Gastroesophageal sphincter (tissue), 3 donors: Measurements from ENCODE around the gene NUBPL.

Experiments used
- POLR2A ChIP-seq, 2 donors: fragments of 450-650 bp; IDR thresholded peaks; one replicate each; pipeline ENCODE4 v1.6.1; 2017; ENCODE audit warnings: antibody characterized with exemption in 2 of 2, mild to moderate bottlenecking in 2 of 2, moderate library complexity in 1 of 2
- TF ChIP-seq, protein P1 (sequence below), 4 experiments: fragments of 200-600 bp in 2 of 4; fragments of 450-650 bp in 2 of 4; sonication (generic) in 1 of 4; IDR thresholded peaks; one replicate each; pipeline ENCODE4 v1.5.1; 2017 to 2019; ENCODE audit warnings: antibody characterized with exemption in 4 of 4, mild to moderate bottlenecking in 2 of 4, moderate library complexity in 2 of 4

DNA sequence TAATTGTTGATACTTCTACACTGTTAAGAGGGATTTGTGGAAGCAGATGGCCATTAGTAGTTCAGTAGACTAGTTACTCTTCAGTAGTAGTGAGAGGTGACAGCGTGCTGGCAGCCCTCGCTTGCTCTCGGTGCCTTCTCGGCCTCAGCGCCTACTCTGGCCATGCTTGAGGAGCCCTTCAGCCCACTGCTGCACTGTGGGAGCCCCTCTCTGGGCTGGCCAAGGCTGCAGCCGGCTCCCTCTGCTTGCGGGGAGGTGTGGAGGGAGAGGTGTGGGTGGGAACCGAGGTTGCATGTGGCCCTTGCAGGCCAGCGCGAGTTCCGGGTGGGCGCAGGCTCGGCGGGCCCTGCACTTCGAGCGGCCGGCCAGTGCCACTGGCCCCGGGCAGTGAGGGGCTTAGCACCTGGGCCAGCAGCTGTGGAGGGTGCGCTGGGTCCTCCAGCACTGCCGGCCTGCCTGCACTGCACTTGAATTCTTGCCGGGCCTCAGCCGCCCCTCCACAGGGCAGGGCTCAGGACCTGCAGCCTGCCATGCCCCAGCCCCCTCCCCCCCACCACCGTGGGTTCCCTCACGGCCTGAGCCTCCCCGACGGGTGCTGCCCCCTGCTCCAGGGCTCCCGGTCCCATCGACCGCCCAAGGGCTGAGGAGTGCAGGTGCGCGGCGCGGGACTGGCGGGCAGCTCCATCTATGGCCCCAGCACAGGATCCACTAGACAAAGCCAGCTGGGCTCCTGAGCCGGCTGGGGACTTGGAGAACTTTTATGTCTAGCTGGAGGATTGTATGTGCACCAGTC lies 139.3 kb downstream of the NUBPL start:
- no peak for TF ChIP-seq POLR2A (IDR thresholded peaks at IDR 0.05)
- TF ChIP-seq, protein P1, sequence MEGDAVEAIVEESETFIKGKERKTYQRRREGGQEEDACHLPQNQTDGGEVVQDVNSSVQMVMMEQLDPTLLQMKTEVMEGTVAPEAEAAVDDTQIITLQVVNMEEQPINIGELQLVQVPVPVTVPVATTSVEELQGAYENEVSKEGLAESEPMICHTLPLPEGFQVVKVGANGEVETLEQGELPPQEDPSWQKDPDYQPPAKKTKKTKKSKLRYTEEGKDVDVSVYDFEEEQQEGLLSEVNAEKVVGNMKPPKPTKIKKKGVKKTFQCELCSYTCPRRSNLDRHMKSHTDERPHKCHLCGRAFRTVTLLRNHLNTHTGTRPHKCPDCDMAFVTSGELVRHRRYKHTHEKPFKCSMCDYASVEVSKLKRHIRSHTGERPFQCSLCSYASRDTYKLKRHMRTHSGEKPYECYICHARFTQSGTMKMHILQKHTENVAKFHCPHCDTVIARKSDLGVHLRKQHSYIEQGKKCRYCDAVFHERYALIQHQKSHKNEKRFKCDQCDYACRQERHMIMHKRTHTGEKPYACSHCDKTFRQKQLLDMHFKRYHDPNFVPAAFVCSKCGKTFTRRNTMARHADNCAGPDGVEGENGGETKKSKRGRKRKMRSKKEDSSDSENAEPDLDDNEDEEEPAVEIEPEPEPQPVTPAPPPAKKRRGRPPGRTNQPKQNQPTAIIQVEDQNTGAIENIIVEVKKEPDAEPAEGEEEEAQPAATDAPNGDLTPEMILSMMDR (IDR thresholded peaks at IDR 0.05): no peak
